SH-SY5Y (cell line): ENCODE results near the gene ACOT13.

Experiments
- GATA2 ChIP-seq: IDR thresholded peaks from 2 replicates; pipeline ENCODE4 v1.6.1; 2011; ENCODE audit warnings: mild to moderate bottlenecking, low read depth, low read length
- GATA3 ChIP-seq: IDR thresholded peaks from 2 replicates; pipeline ENCODE4 v1.6.1; 2011; ENCODE audit warnings: low read depth, mild to moderate bottlenecking, low read length, moderate library complexity

GRCh38 chr6:24719125-24719971 is 52.5 kb downstream of the ACOT13 start, which contains the start of gene C6orf62:
- TF ChIP-seq GATA2 (no peak), GATA3 (no peak)
